B cell (primary cell): ENCODE measurements around the gene FOXO3.

ENCODE experiments used
- CTCF ChIP-seq: fragments of 200-600 bp; IDR thresholded peaks from one replicate; pipeline ENCODE4 v1.8.0; 2022; ENCODE audit warnings: antibody characterized with exemption, mild to moderate bottlenecking
- EZH2 ChIP-seq: IDR thresholded peaks from 2 replicates; pipeline ENCODE4 v1.6.1; 2012; ENCODE audit warnings: borderline replicate concordance, low read depth, mild to moderate bottlenecking, moderate library complexity, low read length; ENCODE audit not compliant: insufficient read depth, poor library complexity, severe bottlenecking

GRCh38 chr6:108662702-108663101 is 102.0 kb downstream of the FOXO3 start:
- TF ChIP-seq CTCF (no peak), EZH2 (no peak)
